ENCODE measurements around the gene UPK1A.
"Not testable (repeated sequence)": the region's sequence is repeated elsewhere in the genome, so short reads cannot be mapped to it uniquely, and the experiment has no call there.

UPK1A gene

GRCh38 chr19:35644987-35645679, 21.2 kb upstream of the UPK1A start:
- peak; percentile 48 for DNase-seq (ENCODE audit: low read depth)

- no peak for DNase-seq (ENCODE audit: low read depth)
These were observed 20.4 kb upstream of the UPK1A start for GRCh38 chr19:35645680-35646511.

GRCh38 chr19:35648017-35648961, 18.0 kb upstream of the UPK1A start, which contains the start of gene COX6B1:
COX6B1 (plus strand) TSS chr19:35648323; CDS start chr19:35651244, 2,921 bp downstream.
- peak; percentile 83 for DNase-seq (ENCODE audit: low read depth)

- DNase-seq (ENCODE audit: low read depth) = no peak
These were observed 15.7 kb upstream of the UPK1A start for GRCh38 chr19:35650581-35650980.

- DNase-seq (ENCODE audit: low read depth) = not testable (repeated sequence)
These were observed 11.5 kb upstream of the UPK1A start for GRCh38 chr19:35654828-35655227.

GRCh38 chr19:35655600-35655999, 10.7 kb upstream of the UPK1A start:
- DNase-seq (ENCODE audit: low read depth) = no peak

- DNase-seq (ENCODE audit: low read depth) = no peak
These were observed 9.6 kb upstream of the UPK1A start for GRCh38 chr19:35656700-35657099.

- no peak for DNase-seq (ENCODE audit: low read depth)
These were observed 8.2 kb upstream of the UPK1A start for GRCh38 chr19:35657904-35658700.

- no peak for DNase-seq (ENCODE audit: low read depth)
These were observed 4.3 kb upstream of the UPK1A start for GRCh38 chr19:35661995-35662340.

GRCh38 chr19:35663981-35664380, 2.3 kb upstream of the UPK1A start:
- no peak for DNase-seq (ENCODE audit: low read depth)

- no peak for DNase-seq (ENCODE audit: low read depth)
These were observed 1.2 kb upstream of the UPK1A start for GRCh38 chr19:35665157-35665556.

- DNase-seq (ENCODE audit: low read depth) = no peak
These were observed 713 bp upstream of the UPK1A start for GRCh38 chr19:35665604-35666003.

- DNase-seq (ENCODE audit: low read depth) = no peak
These were observed 3.2 kb downstream of the UPK1A start for GRCh38 chr19:35669566-35669965.

GRCh38 chr19:35669974-35670373, 3.7 kb downstream of the UPK1A start:
- no peak for DNase-seq (ENCODE audit: low read depth)

- DNase-seq (ENCODE audit: low read depth) = no peak
These were observed 4.4 kb downstream of the UPK1A start for GRCh38 chr19:35670686-35671085.

GRCh38 chr19:35671818-35672217, 5.5 kb downstream of the UPK1A start:
- no peak for DNase-seq (ENCODE audit: low read depth)

- peak; percentile 15 for DNase-seq (ENCODE audit: low read depth)
These were observed 6.9 kb downstream of the UPK1A start for GRCh38 chr19:35673121-35673804.

- DNase-seq (ENCODE audit: low read depth) = no peak
These were observed 9.3 kb downstream of the UPK1A start for GRCh38 chr19:35675589-35676140.

- no peak for DNase-seq (ENCODE audit: low read depth)
These were observed 23.5 kb downstream of the UPK1A start for GRCh38 chr19:35689836-35690235.

- DNase-seq (ENCODE audit: low read depth) = not testable (repeated sequence)
These were observed 24.8 kb downstream of the UPK1A start for GRCh38 chr19:35691106-35691505.

GRCh38 chr19:35692010-35692409, 25.7 kb downstream of the UPK1A start:
- DNase-seq (ENCODE audit: low read depth) = no peak

Measured in activated T-helper 1 cell treated with Interleukin-2 at 50 U/mL for 16 hours (primary cell).